SK-MEL-5 (cell line): Measurements from ENCODE around the gene KANTR. TPM values are rescaled to one million over a fixed set of nuclear protein-coding genes. Genes with fewer than 3 reads are reported as not detected.

Source experiments
- DNase-seq: peaks from one replicate; pipeline ENCODE4 v3.0.0-alpha.2; 2016; ENCODE audit warnings: low read depth, low spot score
- in situ Hi-C: cut with HindIII; loops from 2 replicates; pipeline ENCODE4 v1.10.0; 2016; ENCODE audit warnings: low sequenced_read_pairs, high pct_unique_total_duplicates, low pct_unique_long_range_greater_than_20kb
- total RNA-seq: library from RNA; depleted of rRNA; stranded (reverse); fragments of >200 nt; shearing (Covaris generic); gene quantifications from 2 replicates; pipeline ENCODE4 v1.2.3, GENCODE V29; 2014

KANTR gene
- total RNA-seq, 1 experiment from 2014 or later = 8.5 TPM

- DNase-seq = no peak
- in situ Hi-C loops = no loop called here
Measured at GRCh38 chrX:53077207-53078197, 16.4 kb upstream of the KANTR start.

- no peak for DNase-seq
- in situ Hi-C loops = no loop called here
Measured at GRCh38 chrX:53078943-53079342, 15.0 kb upstream of the KANTR start.

- in situ Hi-C loops = no loop called here
- DNase-seq = no peak
Measured at GRCh38 chrX:53080628-53081580, 13.0 kb upstream of the KANTR start.

GRCh38 chrX:53081925-53082772 is 11.8 kb upstream of the KANTR start, which contains the start of gene TSPYL2:
TSPYL2 (plus strand) TSS chrX:53082367; CDS start chrX:53082499, 132 bp downstream.
- in situ Hi-C loops = no loop called here
- DNase-seq = peak; percentile 95

- in situ Hi-C loops = no loop called here
- no peak for DNase-seq
Measured at GRCh38 chrX:53082773-53083616, 10.9 kb upstream of the KANTR start.

- in situ Hi-C loops = no loop called here
- no peak for DNase-seq
Measured at GRCh38 chrX:53084043-53084570, 9.8 kb upstream of the KANTR start.

GRCh38 chrX:53084863-53085262 is 9.1 kb upstream of the KANTR start:
- no peak for DNase-seq
- in situ Hi-C loops = no loop called here

- in situ Hi-C loops = no loop called here
- no peak for DNase-seq
Measured at GRCh38 chrX:53085661-53086229, 8.2 kb upstream of the KANTR start.

- in situ Hi-C loops = no loop called here
- DNase-seq = no peak
Measured at GRCh38 chrX:53086464-53086863, 7.5 kb upstream of the KANTR start.

- in situ Hi-C loops = no loop called here
- no peak for DNase-seq
Measured at GRCh38 chrX:53087388-53087831, 6.5 kb upstream of the KANTR start.

- DNase-seq = no peak
- in situ Hi-C loops = no loop called here
Measured at GRCh38 chrX:53088136-53088974, 5.6 kb upstream of the KANTR start.

- peak; percentile 62 for DNase-seq
- in situ Hi-C loops = no loop called here
Measured at GRCh38 chrX:53089224-53089842, 4.6 kb upstream of the KANTR start.

- DNase-seq = no peak
- in situ Hi-C loops = no loop called here
Measured at GRCh38 chrX:53089925-53090324, 4.0 kb upstream of the KANTR start.

GRCh38 chrX:53091354-53091753 is 2.6 kb upstream of the KANTR start:
- DNase-seq = no peak

GRCh38 chrX:53093177-53093655 is 726 bp upstream of the KANTR start:
- DNase-seq = peak; percentile 83
- in situ Hi-C loops = no loop called here

More at GRCh38 chrX:53091354-53091753, 2.6 kb upstream of the KANTR start:
- in situ Hi-C loops = no loop called here
